A204.1 (cell line): Measurements from ENCODE around the gene UGGT1.

ENCODE experiments used
- FAIRE-seq: peaks from 2 replicates; lab custom pipeline; 2012; peaks lifted over from hg19 to GRCh38; lab: Jason Lieb, UNC

The UGGT1 gene

DNA sequence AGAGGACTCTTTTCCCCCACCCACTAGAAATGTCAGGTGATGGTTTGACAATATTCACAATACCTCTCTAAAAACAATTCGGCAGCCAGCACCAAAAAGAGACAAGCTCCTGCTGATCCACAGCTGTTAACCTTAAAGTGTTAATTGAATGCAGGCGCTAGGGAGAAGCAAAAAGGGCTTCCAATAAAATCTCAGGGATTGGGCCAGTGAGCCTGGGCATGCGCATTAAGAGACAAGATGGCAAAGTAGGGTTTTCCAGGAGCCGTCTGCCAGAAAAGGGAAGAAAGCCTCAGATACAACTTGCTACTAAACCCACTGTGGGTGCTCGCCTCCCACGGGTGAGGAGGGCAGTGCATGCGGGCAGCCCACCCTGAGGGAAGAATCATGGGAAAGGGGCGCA lies 128.9 kb downstream of the UGGT1 start:
- no peak for FAIRE-seq

DNA sequence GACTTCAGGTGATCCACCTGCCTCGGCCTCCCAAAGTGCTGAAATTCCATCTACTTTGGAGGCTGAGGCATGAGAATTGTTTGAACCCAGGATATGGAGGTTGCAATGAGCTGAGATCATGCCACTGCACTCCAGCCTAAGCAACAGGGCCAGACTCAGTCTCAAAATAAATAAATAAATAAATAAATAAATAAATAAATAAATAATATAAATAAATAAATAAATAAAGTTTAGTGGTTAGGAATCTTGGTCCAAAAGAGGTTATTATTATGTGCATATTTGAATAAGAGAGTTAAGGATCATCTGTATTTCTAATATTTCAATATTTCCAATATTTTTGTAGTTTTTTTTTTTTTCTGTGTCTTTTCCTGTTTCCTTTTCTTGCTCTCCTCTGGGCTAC lies 136.9 kb downstream of the UGGT1 start:
- FAIRE-seq: no peak

DNA sequence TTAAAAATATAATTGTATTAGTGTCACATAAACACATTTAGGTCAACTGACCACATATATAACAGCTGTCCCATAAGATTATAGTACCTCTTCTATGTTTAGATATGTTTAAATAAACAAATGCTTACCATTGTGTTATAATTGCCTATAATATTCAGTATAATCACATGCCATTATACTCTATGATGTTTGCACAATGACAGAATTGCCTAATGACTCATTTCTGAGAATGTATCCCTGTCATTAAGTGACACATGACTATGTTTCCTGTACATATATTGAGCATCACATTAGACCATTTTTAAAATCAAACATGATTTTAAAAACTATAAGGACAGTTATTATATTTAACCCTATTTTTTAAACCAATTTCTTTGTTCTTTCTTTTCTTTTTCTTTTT lies 137.9 kb downstream of the UGGT1 start:
- no peak for FAIRE-seq

DNA sequence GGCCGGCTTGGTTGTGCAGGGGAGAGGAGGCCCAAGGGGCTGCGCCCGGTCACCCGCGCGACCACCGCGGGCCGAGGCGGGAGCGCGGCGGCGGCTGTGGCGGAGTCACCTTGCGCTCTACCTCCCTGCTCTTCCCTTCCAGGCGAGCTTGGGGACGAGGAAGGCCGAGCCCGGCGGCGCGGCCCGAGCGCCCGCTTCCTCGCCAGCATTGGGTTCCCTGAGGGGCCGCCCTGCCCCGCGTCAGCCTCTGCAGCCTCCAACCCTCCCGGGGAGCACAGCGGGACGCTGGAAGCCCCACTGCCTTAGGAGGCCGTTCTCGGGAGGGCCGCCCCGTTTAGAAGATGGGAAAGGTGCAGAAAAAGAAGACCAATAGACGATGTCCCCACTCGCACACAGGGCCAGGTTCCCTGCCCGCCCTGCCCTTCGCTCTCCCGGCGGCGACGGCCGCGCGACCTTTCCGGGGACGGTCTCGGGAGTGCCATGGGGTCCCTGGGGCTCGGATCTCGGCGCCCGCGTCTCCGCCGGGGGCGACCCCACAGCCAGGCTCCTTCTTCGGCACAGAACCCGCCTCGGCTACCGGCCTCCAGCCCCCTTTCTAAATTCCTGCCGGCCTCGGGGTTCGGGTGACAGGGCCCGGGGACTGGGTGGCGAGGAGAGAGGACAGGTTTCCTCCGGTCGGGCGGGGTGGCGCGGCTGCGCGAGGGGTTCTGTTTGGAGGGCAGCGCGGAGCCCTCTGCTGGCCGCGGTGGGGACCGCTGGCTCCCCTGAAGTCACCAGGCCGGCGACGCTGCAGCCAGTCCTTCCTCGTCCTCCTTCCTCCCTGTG lies 142.2 kb downstream of the UGGT1 start:
- FAIRE-seq: no peak

DNA sequence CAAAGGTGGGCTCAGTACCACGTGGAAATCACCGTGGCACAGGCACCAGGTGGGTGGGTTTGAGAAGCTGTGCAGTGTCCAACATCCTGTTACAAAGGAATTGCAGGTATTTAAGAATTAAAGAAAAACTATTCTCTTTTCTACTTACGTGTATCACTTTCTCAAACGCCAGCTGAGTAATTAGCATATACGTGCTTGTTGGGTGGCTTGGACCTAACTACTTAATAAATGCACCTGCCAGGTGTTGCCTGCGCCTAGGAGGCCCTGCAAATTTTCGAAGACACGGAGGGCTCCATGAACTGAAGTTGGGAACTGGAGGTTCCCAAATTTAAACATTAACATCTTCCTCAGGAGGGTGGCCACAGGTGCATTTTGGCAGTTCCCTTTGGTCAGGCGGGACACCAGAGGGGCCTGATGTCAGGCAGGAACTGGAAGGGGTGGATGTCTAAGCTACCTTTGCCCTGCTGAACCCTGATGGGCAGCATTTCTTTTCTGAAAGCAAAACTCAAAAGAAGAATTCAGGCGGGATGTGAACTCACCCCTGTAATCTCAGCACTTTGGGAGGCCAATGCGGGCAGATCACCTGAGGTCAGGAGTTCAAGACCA lies 142.9 kb downstream of the UGGT1 start:
- FAIRE-seq: no peak

DNA sequence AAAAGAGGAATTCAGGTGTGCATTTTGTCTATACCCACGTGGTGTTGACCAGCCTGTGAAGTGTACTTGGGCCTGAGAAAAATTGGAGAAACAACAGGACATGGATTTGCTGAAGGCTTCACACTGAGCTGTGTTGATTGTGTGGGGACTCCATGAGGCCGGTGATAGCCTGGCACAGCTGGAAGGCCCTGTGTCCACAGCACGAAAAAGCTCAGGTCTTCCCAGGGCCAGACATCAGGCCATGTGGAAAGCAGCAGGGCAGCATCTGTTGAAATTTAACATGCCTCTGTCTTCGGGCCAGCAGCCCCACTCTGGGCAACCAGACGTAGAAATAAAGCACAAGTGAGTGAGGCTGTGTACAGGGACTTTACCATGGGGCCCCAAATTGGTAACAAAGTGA lies 143.6 kb downstream of the UGGT1 start:
- FAIRE-seq: no peak

DNA sequence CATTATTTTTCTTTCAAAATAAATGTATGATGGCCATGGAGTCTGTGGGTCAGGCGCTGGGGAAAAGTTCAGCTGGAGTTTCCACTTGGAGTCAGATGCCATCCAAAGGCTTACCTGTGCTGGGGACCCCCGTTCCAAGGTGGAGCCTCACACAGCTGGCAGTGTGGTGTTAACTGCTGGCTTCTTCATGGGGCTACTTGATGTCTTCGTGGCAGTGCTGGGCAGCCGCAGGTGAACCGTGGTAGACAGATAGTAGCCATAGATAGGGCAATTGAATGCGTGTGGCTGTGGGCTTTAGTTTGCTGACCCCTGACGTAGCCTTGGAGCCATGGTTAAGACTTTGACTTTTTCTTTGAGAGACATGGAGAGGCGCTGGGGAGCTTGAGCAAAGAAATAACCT lies 144.6 kb downstream of the UGGT1 start:
- FAIRE-seq: no peak

DNA sequence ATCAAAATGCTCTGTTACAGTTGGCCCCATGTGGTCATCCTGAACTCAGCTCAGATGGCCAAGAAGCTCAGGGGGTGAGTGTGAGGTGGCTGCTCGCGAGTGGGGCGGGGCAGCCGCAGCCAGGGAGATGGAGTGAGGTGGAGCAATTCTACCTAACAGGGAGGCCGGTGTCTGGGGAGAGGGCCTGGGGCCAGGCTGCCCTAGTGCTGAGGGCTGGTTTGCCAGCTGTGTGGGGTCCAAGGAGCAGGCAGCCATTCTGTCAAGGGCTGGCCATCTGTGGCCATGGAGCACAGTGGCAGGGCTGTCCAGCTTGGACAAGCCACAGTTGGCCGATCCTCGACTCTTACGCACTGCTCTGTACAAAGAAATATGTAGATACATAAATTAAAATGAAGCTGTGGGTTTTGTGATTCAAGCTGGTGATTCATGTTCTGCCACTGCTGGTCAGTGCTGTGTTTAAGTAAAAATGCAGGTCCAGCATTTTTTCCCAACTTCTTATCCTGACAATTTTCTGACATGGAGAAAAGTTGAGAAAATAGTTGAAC lies 145.6 kb downstream of the UGGT1 start:
- no peak for FAIRE-seq

DNA sequence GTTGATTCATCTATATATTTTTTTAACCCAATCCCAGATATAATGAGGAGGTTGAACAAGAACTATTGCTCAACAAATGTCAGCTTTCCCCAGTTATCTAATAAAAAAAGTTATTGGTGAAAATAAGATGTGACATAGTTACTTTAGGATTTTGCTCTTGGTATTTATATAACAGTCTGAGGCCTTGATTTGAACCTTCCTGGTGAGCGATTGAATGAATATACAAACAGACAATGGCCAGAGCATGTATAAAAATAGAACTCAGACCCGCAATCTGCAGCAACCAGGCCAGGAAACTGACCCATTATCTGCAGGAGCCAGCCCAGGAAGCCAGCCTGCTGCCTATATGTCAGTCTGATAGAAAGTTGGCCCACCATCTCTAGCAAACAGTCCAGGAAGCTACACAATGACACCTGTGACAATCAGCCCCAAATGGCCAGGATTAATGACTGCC lies 146.1 kb downstream of the UGGT1 start:
- no peak for FAIRE-seq

DNA sequence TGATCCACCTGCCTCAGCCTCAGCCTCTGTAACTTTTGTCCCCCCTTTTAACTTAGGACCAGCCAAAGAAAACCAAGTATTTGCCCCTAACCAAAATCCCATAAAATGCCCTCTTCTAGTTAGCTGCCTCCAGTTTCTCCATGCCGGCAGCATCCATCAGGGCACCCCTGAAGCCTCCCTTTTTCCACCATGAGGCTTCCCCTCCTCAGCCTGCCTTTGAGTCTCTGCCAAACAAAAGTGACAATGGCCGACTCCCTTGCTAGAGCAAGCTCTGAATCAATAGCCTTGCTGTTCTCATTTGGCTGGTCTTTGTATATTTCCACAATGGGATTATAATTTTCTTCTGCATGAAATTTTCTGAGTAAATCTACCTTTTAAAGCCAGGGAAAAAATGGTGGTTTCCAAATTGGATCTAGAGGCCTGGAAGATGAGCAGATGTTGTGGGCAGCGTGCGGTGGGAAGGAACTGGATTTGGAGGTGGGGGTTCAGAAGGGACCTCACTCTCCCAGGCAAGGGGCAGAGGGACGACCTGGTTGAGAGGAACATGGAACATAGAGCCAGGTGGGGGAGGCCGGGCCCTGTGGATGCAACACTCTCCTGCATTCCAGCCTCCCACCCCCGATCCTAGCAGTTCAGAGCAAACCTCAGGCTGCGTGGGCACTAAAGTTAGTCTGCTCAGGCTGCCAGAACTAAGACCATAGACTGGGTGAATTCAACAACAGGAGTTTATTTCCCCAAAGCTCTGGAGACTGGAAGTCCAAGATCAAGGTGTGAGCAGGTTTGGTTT lies 147.1 kb downstream of the UGGT1 start:
- FAIRE-seq: no peak

DNA sequence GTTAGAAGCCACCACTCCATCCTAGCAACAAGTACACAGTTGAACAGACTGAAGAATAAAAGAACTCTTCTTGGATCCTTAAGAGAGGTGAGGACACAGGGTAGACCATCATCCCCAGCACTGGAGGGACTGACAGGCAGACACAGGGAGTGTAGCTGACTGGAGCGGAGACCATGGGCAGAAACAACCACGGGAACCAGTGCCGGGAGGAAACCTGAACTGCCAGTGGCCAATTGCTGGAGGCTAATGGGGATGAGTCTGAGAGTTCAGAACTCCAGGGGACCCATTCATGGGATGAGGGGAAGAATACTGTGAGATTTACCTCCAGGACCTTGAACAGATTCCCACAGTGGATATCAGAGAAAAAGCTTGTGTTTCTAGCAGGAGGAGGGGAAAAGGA lies 150.9 kb downstream of the UGGT1 start:
- FAIRE-seq: no peak
